Tibial nerve (tissue), 3 donors: ENCODE results near the gene IGF1R.

Experiments
- POLR2A ChIP-seq, 2 donors: fragments of 450-650 bp; IDR thresholded peaks; one replicate each; pipeline ENCODE4 v1.6.1; 2017; ENCODE audit warnings: antibody characterized with exemption in 2 of 2, mild to moderate bottlenecking in 2 of 2, moderate library complexity in 2 of 2
- TF ChIP-seq, protein P1 (sequence below), 5 experiments: fragments of 200-600 bp in 3 of 5; fragments of 450-650 bp in 2 of 5; sonication (generic) in 3 of 5; IDR thresholded peaks; one replicate each; pipeline ENCODE4 v1.5.1; 2016 to 2019; ENCODE audit warnings: antibody characterized with exemption in 5 of 5, mild to moderate bottlenecking in 3 of 5, moderate library complexity in 2 of 5

GRCh38 chr15:98626153-98626552 is 22.2 kb upstream of the IGF1R start:
- TF ChIP-seq, protein P1, sequence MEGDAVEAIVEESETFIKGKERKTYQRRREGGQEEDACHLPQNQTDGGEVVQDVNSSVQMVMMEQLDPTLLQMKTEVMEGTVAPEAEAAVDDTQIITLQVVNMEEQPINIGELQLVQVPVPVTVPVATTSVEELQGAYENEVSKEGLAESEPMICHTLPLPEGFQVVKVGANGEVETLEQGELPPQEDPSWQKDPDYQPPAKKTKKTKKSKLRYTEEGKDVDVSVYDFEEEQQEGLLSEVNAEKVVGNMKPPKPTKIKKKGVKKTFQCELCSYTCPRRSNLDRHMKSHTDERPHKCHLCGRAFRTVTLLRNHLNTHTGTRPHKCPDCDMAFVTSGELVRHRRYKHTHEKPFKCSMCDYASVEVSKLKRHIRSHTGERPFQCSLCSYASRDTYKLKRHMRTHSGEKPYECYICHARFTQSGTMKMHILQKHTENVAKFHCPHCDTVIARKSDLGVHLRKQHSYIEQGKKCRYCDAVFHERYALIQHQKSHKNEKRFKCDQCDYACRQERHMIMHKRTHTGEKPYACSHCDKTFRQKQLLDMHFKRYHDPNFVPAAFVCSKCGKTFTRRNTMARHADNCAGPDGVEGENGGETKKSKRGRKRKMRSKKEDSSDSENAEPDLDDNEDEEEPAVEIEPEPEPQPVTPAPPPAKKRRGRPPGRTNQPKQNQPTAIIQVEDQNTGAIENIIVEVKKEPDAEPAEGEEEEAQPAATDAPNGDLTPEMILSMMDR (IDR thresholded peaks at IDR 0.05): no peak
- no peak for TF ChIP-seq POLR2A (IDR thresholded peaks at IDR 0.05)
